ENCODE results near the gene STK10. TPM values are rescaled to one million over a fixed set of nuclear protein-coding genes. Genes with fewer than 3 reads are reported as not detected.
"Not testable (repeated sequence)": the region's sequence is repeated elsewhere in the genome, so short reads cannot be mapped to it uniquely, and the experiment has no call there.

Gene STK10
- polyA plus RNA-seq, 3 donors = 21.5 to 180 (median 47.4) TPM

DNA sequence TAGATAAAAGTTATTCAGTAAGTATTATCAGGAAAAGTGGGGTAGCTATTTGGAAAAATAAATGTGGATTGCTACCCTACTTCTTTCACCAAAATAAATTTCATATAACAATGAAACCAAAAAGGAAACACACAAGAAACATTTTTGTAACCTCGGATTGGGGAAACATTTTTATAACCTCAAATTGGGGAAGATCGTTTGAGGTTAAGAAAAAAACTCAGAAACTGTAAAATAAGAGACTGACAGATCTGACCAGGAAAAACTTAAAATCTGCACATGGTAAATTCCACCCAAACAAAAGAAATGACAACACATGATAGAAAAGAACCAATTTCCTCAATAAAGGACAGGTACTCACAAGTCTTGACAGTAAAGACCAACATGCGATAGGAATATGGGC, 19.5 kb upstream of the STK10 start:
- Histone ChIP-seq H4K20me1 (ENCODE audit: insufficient read depth, low read length) (no peaks in the 10 kb centered on the region), H3K4me3 (replicated peaks in 1 of 3; ENCODE audit: low read depth in 2 of 3, low read length in 3 of 3) (no peak overlapping the region), H3K79me2 (ENCODE audit: insufficient read depth, low read length) (no peaks in the 10 kb centered on the region), H2AFZ (ENCODE audit: insufficient read depth, low read depth, low read length, poor library complexity, severe bottlenecking) (no peak overlapping the region), H3K27ac (ENCODE audit: low read depth in 1 of 2, low read length in 2 of 2) (no peak overlapping the region), H3K36me3 (replicated peaks in 1 of 2; ENCODE audit: control insufficient read depth in 1 of 2, insufficient read depth in 2 of 2, low read length in 2 of 2) (peaks cover 11 to 21% of the 10 kb centered on the region in 2 donors), H3K9ac (ENCODE audit: insufficient read depth, low read length, poor library complexity, severe bottlenecking) (no peak overlapping the region), H3K4me1 (ENCODE audit: control insufficient read depth in 1 of 2, insufficient read depth in 2 of 2, low read length in 2 of 2) (peaks cover 14 to 19% of the 10 kb centered on the region in 2 donors), H3K9me3 (replicated peaks in 1 of 2; ENCODE audit: control insufficient read depth in 1 of 2, insufficient read depth in 1 of 2, low read length in 2 of 2) (no peaks in the 10 kb centered on the region), H3K27me3 (ENCODE audit: control insufficient read depth in 2 of 2, insufficient read depth in 2 of 2, low read length in 2 of 2) (no peaks in the 10 kb centered on the region), H3K4me2 (replicated peaks; ENCODE audit: extremely low read depth, low read length, poor library complexity, severe bottlenecking) (no peak overlapping the region)
- intact Hi-C loops (cut with micrococcal nuclease) = no loop called here
- WGBS (ENCODE audit: insufficient coverage) = no CpG with 5 or more reads among the region's 3 CpGs
- H3K9me3 Mint-ChIP-seq = no peaks in the 10 kb centered on the region
- peaks cover 0 to 2% (median 1%) of the 10 kb centered on the region in 3 donors for H3K27me3 Mint-ChIP-seq (ENCODE audit: low read depth in 3 of 3)
- TF ChIP-seq CTCF (IDR thresholded peaks at IDR 0.05) = no peak
- H3K4me1 Mint-ChIP-seq = peaks cover 25% of the 10 kb centered on the region
- peaks cover 19 to 26% of the 10 kb centered on the region in 2 donors for H3K36me3 Mint-ChIP-seq
- no peak for DNase-seq
- H3K27ac Mint-ChIP-seq = no peak overlapping the region
- no peak overlapping the region for H3K4me3 Mint-ChIP-seq

DNA sequence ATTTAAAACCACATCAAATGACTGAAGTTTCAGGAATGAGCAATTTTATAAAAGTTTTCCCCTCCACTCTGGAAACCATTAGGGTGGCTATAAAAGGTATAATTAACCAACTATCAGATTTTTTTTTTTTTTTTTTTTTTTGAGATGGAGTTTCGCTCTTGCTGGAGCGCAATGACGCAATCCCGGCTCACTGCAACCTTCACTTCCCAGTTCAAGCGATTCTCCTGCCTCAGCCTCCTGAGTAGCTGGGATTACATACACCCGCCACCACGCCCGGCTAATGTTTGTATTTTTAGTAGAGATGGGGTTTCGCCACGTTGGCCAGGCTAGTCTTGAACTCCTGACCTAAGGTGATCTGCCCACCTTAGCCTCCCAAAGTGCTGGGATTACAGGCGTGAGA, 18.0 kb upstream of the STK10 start:
- H3K4me3 ChIP-seq (replicated peaks in 1 of 3; ENCODE audit: low read depth in 2 of 3, low read length in 3 of 3); intact Hi-C loops (cut with micrococcal nuclease); H3K27me3 Mint-ChIP-seq (ENCODE audit: low read depth in 3 of 3); H3K27ac Mint-ChIP-seq; H3K4me2 ChIP-seq (replicated peaks; ENCODE audit: extremely low read depth, low read length, poor library complexity, severe bottlenecking); H3K36me3 ChIP-seq (replicated peaks in 1 of 2; ENCODE audit: control insufficient read depth in 1 of 2, insufficient read depth in 2 of 2, low read length in 2 of 2); H3K27ac ChIP-seq (ENCODE audit: low read depth in 1 of 2, low read length in 2 of 2); H4K20me1 ChIP-seq (ENCODE audit: insufficient read depth, low read length); H3K27me3 ChIP-seq (ENCODE audit: control insufficient read depth in 2 of 2, insufficient read depth in 2 of 2, low read length in 2 of 2); H3K9me3 Mint-ChIP-seq; H2AFZ ChIP-seq (ENCODE audit: insufficient read depth, low read depth, low read length, poor library complexity, severe bottlenecking); H3K9ac ChIP-seq (ENCODE audit: insufficient read depth, low read length, poor library complexity, severe bottlenecking); H3K79me2 ChIP-seq (ENCODE audit: insufficient read depth, low read length); H3K4me3 Mint-ChIP-seq; H3K9me3 ChIP-seq (replicated peaks in 1 of 2; ENCODE audit: control insufficient read depth in 1 of 2, insufficient read depth in 1 of 2, low read length in 2 of 2): not testable (repeated sequence)
- peaks cover 25% of the 10 kb centered on the region for H3K4me1 Mint-ChIP-seq
- DNase-seq = peak in 1 of 3 donors; percentile 46
- WGBS (ENCODE audit: insufficient coverage) = 50% methylated on average over 2 of the region's 11 CpGs
- peaks cover 16 to 19% of the 10 kb centered on the region in 2 donors for H3K4me1 ChIP-seq (ENCODE audit: control insufficient read depth in 1 of 2, insufficient read depth in 2 of 2, low read length in 2 of 2)
- H3K36me3 Mint-ChIP-seq = peaks cover 11 to 17% of the 10 kb centered on the region in 2 donors
